WTC11 (cell line): ENCODE results near the gene SOS2. TPM values are rescaled to one million over a fixed set of nuclear protein-coding genes. Genes with fewer than 3 reads are reported as not detected.

Source experiments
- ATAC-seq: fragments of 200-7000 bp; cut with Tn5 transposase; 2 replicates; pipeline ENCODE4 v1.10.0; 2021; ENCODE audit warnings: mild to moderate bottlenecking, moderate library complexity
- CTCF ChIA-PET: fragments of 300-600 bp; sonication (Branson Sonifier 250); formaldehyde crosslinking; loops from one replicate; lab custom pipeline; 2021; ENCODE audit warnings: antibody characterized with exemption; lab: Charles Lee
- POLR2A ChIA-PET: fragments of 350-600 bp; sonication (Branson Sonifier 250); formaldehyde crosslinking; loops from one replicate; lab custom pipeline; 2021; ENCODE audit warnings: antibody characterized with exemption; lab: Charles Lee
- DNase-seq: peaks from one replicate; pipeline ENCODE4 v3.0.0; 2021; ENCODE audit warnings: low spot score
- H3K27ac Mint-ChIP-seq: 2 replicates; pipeline ENCODE4 v1.8.0; 2021; ENCODE audit warnings: mixed read lengths
- H3K27me3 Mint-ChIP-seq: 2 replicates; pipeline ENCODE4 v1.8.0; 2021; ENCODE audit warnings: low read depth, mild to moderate bottlenecking, moderate library complexity, mixed read lengths
- H3K36me3 Mint-ChIP-seq: 2 replicates; pipeline ENCODE4 v1.8.0; 2021; ENCODE audit warnings: mixed read lengths
- H3K4me1 Mint-ChIP-seq: 2 replicates; pipeline ENCODE4 v1.8.0; 2022; ENCODE audit warnings: mixed read lengths
- H3K4me3 Mint-ChIP-seq: 2 replicates; pipeline ENCODE4 v1.8.0; 2021; ENCODE audit warnings: mild to moderate bottlenecking, moderate library complexity, mixed read lengths
- H3K9me3 Mint-ChIP-seq: 2 replicates; pipeline ENCODE4 v1.8.0; 2021; ENCODE audit warnings: mixed read lengths
- CBFB ChIP-seq: sonication (generic); formaldehyde crosslinking; IDR thresholded peaks from 2 replicates; pipeline ENCODE4 v1.8.1; 2022; ENCODE audit warnings: mild to moderate bottlenecking, low read depth, missing genetic modification reagents
- FOXK1 ChIP-seq: sonication (generic); formaldehyde crosslinking; IDR thresholded peaks from 2 replicates; pipeline ENCODE4 v1.8.0; 2022; ENCODE audit warnings: mild to moderate bottlenecking, moderate library complexity, missing genetic modification reagents
- GRHL2 ChIP-seq: fragments of 250-450 bp; sonication (Bioruptor Pico); IDR thresholded peaks from 2 replicates; pipeline ENCODE4 v1.8.0; 2022; ENCODE audit warnings: mild to moderate bottlenecking, moderate library complexity; ENCODE audit not compliant: insufficient replicate concordance, severe bottlenecking
- GTF2I ChIP-seq: fragments of 250-450 bp; sonication (Bioruptor Pico); conservative IDR thresholded peaks from 2 replicates; pipeline ENCODE4 v1.4.0; 2021; ENCODE audit warnings: mild to moderate bottlenecking
- IRF2 ChIP-seq: sonication (generic); formaldehyde crosslinking; IDR thresholded peaks from 2 replicates; pipeline ENCODE4 v1.8.0; 2022; ENCODE audit warnings: low read depth, missing genetic modification reagents, borderline replicate concordance
- MXD4 ChIP-seq: fragments of 250-450 bp; sonication (Bioruptor Pico); IDR thresholded peaks from 2 replicates; pipeline ENCODE4 v1.8.0; 2021; ENCODE audit warnings: mild to moderate bottlenecking, moderate library complexity, borderline replicate concordance
- PRRX2 ChIP-seq: fragments of 250-450 bp; sonication (Bioruptor Pico); IDR thresholded peaks from 2 replicates; pipeline ENCODE4 v1.8.0; 2021; ENCODE audit warnings: mild to moderate bottlenecking
- RORB ChIP-seq: fragments of 250-450 bp; sonication (Bioruptor Pico); IDR thresholded peaks from 2 replicates; pipeline ENCODE4 v1.9.0; 2021; ENCODE audit warnings: mild to moderate bottlenecking
- SMAD3 ChIP-seq: sonication (generic); formaldehyde crosslinking; IDR thresholded peaks from 2 replicates; pipeline ENCODE4 v1.8.0; 2022; ENCODE audit warnings: missing genetic modification reagents, mild to moderate bottlenecking, borderline replicate concordance
- TEAD4 ChIP-seq: sonication (generic); formaldehyde crosslinking; IDR thresholded peaks from 2 replicates; pipeline ENCODE4 v1.8.0; 2022; ENCODE audit warnings: mild to moderate bottlenecking, missing genetic modification reagents
- TP53 ChIP-seq: sonication (generic); formaldehyde crosslinking; IDR thresholded peaks from 2 replicates; pipeline ENCODE4 v1.8.1; 2023; ENCODE audit warnings: mild to moderate bottlenecking, missing genetic modification reagents
- USF1 ChIP-seq: sonication (generic); formaldehyde crosslinking; IDR thresholded peaks from 2 replicates; pipeline ENCODE4 v1.8.0; 2022; ENCODE audit warnings: mild to moderate bottlenecking, missing genetic modification reagents
- ZNF121 ChIP-seq: sonication (generic); formaldehyde crosslinking; IDR thresholded peaks from 2 replicates; pipeline ENCODE4 v1.8.0; 2023; ENCODE audit warnings: missing genetic modification reagents
- ZNF138 ChIP-seq: sonication (generic); formaldehyde crosslinking; conservative IDR thresholded peaks from 2 replicates; pipeline ENCODE4 v1.8.1; 2022; ENCODE audit warnings: mild to moderate bottlenecking, moderate library complexity, missing genetic modification reagents
- ZNF263 ChIP-seq: sonication (generic); formaldehyde crosslinking; IDR thresholded peaks from 2 replicates; pipeline ENCODE4 v1.8.1; 2022; ENCODE audit warnings: low read depth, mild to moderate bottlenecking, moderate library complexity, missing genetic modification reagents
- ZNF532 ChIP-seq: fragments of 250-450 bp; sonication (Bioruptor Pico); IDR thresholded peaks from 2 replicates; pipeline ENCODE4 v1.9.0; 2021; ENCODE audit warnings: mild to moderate bottlenecking, borderline replicate concordance
- ZNF671 ChIP-seq: fragments of 250-450 bp; sonication (Bioruptor Pico); IDR thresholded peaks from 2 replicates; pipeline ENCODE4 v1.8.0; 2021; ENCODE audit warnings: mild to moderate bottlenecking
- total RNA-seq: library from RNA; stranded (reverse); gene quantifications from 3 replicates; pipeline ENCODE4 v1.2.3, GENCODE V29; 2021

The SOS2 gene
- total RNA-seq, 1 experiment from 2014 or later: 11.0 TPM

GRCh38 chr14:50229681-50230080 is 1.7 kb downstream of the SOS2 start:
- ATAC-seq (no peak), DNase-seq (no peak)
- CTCF ChIA-PET: no interaction called here
- Mint-ChIP-seq H3K36me3 (peaks cover 8% of the 10 kb centered on the region), H3K4me1 (peaks cover 36% of the 10 kb centered on the region), H3K4me3 (peak overlapping the region; percentile 4), H3K27me3 (no peaks in the 10 kb centered on the region), H3K27ac (no peak overlapping the region), H3K9me3 (peaks cover 8% of the 10 kb centered on the region)
- POLR2A ChIA-PET: no interaction called here
- TF ChIP-seq PRRX2 (CRISPR knock-in tag) (no peak), MXD4 (CRISPR knock-in tag) (no peak), ZNF671 (CRISPR knock-in tag) (no peak), ZNF138 (CRISPR knock-in tag) (no peak), RORB (CRISPR knock-in tag) (no peak), TEAD4 (CRISPR knock-in tag) (no peak)

GRCh38 chr14:50228313-50228712 is 3.1 kb downstream of the SOS2 start:
- ChIA-PET POLR2A (no interaction called here), CTCF (interaction anchor here (0.6 to 1.1 kb wide), 2 partner anchors 9 to 11 kb away, joined by 3 read pairs; no protein-coding TSS in a partner anchor)

GRCh38 chr14:50225974-50226297 is 5.4 kb downstream of the SOS2 start:
- no peak for TF ChIP-seq ZNF121 (CRISPR knock-in tag)
- no peak for TF ChIP-seq TP53 (CRISPR knock-in tag)
- no peak for TF ChIP-seq IRF2 (CRISPR knock-in tag)
- TF ChIP-seq GRHL2 (CRISPR knock-in tag): no peak
- Mint-ChIP-seq H3K4me3 (no peak overlapping the region; the same call in 1 of the 2 replicates), H3K27ac (no peak overlapping the region), H3K36me3 (peaks cover 8% of the 10 kb centered on the region), H3K9me3 (peaks cover 8% of the 10 kb centered on the region), H3K4me1 (peaks cover 40% of the 10 kb centered on the region), H3K27me3 (no peaks in the 10 kb centered on the region)
- ChIA-PET POLR2A (no interaction called here), CTCF (interaction anchor here (0.6 kb wide), 3 partner anchors 40 to 93 kb away, joined by 3 to 4 read pairs (median 4); no protein-coding TSS in a partner anchor)
- peak; percentile 75 for ATAC-seq
- no peak for DNase-seq

More at GRCh38 chr14:50228313-50228712, 3.1 kb downstream of the SOS2 start:
- no peak for ATAC-seq
- peaks cover 36% of the 10 kb centered on the region for H3K4me1 Mint-ChIP-seq
- peaks cover 8% of the 10 kb centered on the region for H3K36me3 Mint-ChIP-seq
- TF ChIP-seq USF1 (CRISPR knock-in tag): no peak
- no peak for TF ChIP-seq ZNF532 (CRISPR knock-in tag)
- TF ChIP-seq FOXK1: no peak
- TF ChIP-seq ZNF263: no peak
- TF ChIP-seq IRF2 (CRISPR knock-in tag): no peak
- TF ChIP-seq GTF2I (CRISPR knock-in tag): no peak
- no peak for TF ChIP-seq GRHL2 (CRISPR knock-in tag)
- TF ChIP-seq CBFB (CRISPR knock-in tag): no peak
- no peak for TF ChIP-seq SMAD3 (CRISPR knock-in tag)
- TF ChIP-seq PRRX2 (CRISPR knock-in tag): no peak
- H3K9me3 Mint-ChIP-seq: peaks cover 8% of the 10 kb centered on the region
- H3K4me3 Mint-ChIP-seq: no peak overlapping the region
- no peak for DNase-seq
- H3K27ac Mint-ChIP-seq: no peak overlapping the region
- H3K27me3 Mint-ChIP-seq: no peaks in the 10 kb centered on the region
